HG03469 (cell line): ENCODE measurements around the gene LCN12.

Source experiments
- ATAC-seq: cut with Tn5 transposase; IDR thresholded peaks from one replicate; pipeline ENCODE4 v1.9.1; 2021; ENCODE audit warnings: mild to moderate bottlenecking, moderate library complexity, moderate number of reproducible peaks; ENCODE audit not compliant: unreplicated experiment

The LCN12 gene

DNA sequence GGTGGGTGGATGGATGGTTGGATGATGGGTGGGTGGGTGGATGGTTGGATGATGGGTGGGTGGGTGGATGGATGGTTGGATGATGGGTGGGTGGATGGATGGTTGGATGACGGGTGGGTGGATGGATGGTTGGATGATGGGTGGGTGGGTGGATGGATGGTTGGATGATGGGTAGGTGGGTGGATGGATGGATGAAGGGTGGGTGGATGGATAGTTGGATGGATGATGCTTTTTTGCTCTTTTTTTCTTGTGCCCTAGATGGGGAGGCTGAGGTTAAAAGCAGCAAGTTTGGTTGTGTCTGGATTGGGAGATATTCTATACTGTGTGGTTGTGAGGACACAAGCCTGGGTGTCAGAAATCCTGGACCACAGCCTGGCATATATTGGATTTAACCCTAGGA is 5.4 kb downstream of the LCN12 start:
- no peak for ATAC-seq

DNA sequence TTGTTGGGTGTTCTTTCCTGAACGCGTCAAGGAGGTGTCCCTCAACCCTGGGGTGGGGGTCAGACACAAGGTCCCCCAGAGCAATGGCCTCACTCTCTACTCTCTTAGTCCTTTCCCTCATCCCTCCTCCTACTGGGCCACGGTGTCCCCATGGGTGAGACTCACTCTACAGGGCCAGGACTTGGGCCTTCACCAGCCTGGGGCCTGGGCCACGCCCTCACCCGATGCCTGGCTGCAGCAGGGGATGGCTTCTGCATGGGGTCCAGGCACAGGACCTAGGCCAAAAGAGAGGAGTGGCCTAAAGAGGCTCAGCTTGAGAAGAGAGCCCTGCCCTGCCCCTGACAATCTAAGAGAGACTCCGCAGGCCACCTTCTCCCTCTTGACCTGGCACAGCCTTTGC is 5.8 kb downstream of the LCN12 start:
- no peak for ATAC-seq

DNA sequence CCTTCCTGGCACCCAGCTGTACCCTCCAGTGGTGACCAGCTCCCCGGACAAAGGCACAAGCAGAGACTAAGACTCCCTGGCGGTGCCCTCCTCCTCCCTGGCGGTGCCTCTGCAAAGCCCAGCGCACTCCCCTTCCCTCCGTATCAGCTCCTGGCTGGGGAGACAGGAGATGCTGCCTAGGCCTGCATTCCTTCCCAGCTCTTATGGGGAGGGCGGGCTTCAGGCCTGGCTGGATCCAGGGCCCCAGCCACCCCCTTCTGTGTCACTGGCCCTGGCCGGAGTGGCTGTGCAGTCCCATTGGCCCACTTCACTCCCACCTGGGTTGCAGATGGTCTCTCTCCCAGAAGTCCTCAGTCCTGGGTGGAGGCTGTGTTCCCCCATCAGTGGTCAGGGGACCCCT is 6.4 kb downstream of the LCN12 start:
- no peak for ATAC-seq

DNA sequence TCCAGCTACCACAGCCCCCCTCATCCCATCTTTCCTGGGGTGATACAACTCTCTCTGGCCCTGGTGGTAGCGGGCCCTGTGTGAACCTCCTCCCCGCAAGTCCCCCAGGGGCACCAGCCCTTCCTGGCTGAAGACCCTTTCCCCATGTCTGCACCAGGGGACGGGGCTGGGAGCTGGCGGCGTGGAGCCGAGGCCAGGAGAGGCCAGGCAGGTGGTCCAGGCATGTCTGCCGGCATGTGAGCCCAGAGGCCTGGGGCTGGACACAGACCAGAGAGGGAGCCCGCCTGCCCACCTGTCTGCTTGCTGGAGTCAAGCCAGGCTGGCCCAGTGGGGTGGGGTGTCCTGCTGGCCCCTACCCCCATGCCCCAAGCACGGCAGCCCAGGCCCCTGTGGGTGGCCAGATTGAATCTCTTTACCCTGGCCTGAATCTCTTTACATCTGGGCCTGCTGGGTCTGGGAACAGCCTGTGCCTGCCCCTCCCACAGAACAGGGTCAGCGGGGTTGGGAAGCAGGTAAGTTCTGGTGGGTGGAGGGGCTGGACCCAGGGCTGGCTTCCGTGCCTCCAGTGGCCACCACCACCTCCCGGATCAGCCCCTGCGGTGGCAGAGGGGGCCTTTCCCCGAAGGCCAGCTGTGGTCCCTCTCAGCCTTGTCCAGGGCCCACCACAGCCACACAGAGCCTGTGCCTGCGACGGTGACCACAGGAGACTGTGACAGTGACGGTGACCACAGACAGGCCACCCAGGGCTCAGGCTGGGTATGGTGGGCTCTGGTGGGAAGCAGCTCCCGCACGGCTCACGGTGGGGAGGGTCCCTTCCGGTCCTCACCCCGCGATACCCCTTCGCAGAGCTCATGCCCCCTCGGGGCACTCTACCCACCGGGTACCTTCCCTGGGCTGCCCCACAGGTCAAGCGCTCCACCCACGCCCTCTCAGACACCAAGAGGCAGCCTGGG is 7.1 kb downstream of the LCN12 start:
- no peak for ATAC-seq

DNA sequence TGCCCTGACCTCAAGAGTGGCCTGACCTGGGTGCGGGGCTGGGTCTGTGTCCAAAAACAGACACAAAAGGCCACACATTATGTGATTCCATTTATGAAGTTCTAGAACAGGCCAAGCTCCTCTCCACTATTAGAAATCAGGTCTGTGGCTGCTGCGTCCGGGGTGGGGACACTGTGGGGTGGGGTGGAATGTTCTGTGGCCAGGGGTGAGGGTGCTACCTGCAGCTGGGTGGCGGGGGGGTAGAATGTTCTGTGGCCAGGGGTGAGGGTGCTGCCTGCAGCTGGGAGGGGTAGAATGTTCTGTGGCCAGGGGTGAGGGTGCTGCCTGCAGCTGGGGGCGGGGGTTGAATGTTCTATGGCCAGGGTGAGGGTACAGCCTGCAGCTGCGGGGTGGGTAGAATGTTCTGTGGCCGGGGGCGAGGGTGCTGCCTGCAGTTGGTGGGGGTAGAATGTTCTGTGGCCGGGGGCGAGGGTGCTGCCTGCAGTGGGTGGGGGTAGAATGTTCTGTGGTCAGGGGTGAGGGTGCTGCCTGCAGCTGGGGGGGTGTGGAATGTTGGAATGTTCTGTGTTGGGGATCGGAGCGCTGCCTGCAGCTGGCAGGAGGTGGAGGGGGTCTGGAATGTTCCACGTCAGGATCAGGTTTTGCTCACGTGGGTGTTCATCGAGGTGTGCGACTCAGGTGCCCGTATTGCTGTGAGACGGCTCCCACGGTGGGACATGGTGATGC is 8.3 kb downstream of the LCN12 start:
- no peak for ATAC-seq

DNA sequence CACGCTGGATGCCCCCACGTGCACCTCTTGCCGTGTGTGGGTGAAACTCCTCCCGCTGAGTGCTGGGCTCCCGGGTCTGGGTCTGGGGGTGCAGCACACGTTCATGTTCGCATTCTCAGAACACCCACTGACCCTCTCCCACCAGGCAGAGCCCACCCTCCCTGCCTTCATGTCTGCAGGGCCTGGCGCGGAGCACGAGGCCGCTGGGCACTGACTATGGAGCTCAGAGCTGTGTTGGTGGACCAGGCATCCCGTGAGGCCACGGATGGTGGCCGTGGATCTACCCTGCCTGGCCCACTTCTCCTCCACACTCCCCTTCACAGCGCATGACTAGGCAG is 8.8 kb downstream of the LCN12 start:
- no peak for ATAC-seq

DNA sequence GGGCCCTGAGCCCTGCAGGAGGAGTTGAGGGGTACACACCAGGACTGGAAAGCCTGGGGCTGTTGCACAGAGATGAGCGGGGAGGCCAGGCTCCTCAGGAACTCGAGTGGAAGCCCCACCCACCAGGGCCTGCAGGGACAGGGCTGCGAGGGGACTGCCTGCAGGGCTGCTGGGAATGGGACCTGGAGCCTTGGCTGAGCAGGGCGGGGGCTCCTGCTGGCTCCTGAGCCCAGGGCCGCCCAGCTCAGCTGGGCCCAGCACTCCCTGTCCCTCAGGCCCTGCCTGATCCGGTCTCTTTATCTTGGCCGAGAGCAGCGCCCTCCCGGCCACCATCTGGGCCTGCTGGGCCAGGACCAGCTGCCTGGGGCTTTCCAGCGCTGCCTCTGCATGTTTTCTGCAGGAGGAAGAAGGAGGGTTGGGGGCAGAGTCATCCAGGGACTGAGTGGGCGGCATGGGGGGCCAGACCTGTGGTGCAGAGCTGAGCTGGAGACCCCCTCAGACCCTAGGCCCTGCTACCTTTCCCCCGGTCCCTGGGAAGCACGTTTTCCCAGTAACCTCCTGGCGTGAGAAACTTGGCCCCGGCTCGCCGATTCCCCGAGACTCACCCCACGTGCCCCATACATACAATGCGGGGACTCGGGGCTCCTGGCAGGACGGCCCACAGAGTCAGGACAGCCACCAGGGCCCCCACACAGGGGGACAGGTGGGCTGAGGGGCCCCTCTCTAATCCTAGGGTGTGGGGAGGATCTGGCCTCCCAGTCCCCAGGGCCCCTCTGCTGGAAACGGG is 9.4 kb downstream of the LCN12 start:
- ATAC-seq, result no peak

DNA sequence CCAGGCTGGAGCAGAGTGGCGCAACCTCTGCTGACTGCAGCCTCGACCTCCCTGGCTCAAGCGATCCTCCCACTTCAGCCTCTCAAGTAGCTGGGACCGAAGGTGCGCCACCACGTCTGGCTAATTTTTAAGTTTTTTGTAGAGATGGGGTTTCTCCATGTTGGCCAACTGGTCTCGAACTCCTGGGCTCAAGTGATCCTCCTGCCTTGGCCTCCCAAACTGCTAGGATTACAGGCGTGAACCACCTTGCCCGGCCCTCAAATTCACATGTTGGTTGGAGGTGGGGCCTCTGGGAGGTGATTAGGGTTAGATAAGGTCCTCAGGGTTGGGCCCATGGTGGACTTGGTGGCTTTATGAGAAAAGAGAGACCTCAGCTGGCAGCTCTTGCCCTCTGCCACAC is 10.1 kb downstream of the LCN12 start:
- no peak for ATAC-seq

DNA sequence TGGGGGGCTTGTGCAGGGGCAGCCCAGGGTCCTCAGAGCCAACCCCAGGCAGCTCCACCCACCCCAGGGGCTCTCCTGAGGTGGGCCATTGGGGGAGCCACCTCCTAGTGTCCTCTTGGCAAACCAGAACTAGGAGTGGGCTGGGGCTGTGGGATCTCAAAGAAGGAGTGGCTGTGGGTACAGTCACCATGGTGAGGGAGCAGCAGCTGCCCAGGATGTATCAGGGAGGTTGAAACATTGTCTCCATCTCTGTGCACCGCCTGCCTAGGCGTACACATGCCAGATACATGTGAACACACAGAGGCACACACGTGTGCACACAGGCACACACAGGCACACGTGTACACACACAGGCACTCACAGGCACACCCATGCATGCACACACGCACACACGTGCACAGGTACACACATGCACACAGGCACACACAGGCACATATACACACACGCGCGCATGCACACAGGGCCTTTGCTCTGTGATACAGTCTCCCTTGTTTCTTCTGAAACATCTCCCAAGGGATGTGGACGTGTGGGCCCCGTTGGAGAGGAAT is 10.7 kb downstream of the LCN12 start:
- no peak for ATAC-seq

DNA sequence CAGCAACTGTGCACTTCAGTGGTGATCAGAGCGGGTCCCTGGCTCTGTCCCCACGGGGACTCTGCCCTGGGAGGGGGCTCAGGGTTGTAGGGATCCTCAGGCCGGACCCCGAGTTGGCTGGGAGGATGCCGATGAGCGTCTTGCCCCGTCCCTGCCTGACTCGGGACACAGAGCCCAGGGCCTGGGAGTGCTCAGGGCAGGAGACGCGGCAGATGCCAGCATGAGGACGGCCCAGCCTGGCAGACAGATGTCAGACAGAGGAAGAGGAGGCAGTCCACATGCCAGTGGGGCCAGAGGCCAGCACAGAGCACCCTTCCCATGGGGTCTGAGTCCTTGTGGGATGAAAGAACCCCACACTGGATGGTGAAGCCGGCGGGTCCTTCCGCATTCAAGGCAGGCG is 11.3 kb downstream of the LCN12 start:
- ATAC-seq, result no peak

DNA sequence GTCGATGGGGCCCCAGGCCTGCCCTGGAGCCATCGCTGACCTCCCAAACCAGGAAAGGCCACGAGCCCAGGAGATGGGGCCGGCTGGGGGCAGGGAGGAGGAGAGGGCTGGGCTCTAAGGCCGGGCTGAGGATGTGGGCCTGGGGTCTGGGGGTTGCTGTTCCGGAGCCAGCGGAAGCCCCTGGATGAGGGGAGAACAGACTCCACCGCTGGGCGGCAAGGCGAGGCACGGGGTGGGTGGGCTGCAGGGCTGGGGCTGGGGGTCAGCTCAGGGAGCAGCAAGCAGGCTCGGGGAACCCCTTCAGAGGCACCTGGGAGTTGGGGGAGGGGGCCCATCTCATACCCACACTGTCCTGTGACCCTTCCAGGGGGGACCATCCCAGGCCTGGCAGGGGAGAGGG is 11.7 kb downstream of the LCN12 start:
- ATAC-seq, result no peak

DNA sequence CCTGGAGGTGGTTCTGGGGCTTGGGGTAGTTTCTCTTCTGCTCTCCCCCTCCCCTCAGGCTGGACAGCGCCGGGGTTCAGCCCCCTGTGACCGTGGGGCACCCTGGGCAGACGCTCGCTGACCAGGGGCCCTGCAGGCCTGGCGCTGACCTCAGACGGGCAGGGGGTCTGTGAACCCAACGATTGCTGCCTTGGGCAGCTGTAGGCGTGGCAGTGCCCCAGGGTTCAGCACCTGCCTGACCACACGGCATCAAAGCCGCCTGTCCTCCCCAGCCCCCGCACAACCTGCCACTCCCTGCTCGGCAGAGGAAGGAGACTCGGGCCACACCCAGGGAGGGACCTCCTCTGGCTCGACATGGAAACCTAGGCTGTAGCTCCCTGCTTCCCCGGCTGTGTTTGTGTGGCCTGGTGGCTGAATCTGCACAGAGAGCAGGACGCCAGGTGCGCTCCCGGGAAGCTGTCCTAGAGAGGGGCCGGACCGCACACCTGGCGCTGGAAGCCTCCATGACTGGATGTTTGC is 12.2 kb downstream of the LCN12 start:
- no peak for ATAC-seq

DNA sequence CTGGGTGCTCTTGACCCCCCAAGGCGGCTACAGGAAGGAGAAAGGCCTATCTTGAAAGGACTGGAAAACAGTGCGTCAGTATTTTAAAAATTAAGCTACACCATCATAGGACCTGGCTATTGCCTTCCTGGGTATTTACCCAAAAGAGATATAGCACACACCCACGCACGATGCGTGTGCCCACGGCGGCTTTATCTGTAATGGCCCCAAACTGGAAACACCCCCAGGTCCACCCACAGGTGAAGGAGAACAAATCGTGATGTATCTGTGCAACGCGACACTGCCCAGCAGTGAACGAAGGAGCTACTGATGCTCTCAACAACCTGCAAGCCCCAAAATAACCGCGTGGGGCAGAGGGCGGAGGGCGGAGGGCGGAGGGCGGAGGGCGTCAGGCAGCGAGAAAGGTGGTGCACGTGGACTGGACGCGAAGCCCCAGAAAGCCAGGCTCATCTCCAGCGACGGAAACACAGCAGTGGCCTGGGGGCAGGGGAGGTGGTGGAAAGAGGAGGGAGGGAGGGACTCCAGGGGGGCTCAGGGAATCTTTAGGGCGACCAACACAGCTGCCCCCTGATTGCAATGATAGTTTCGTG is 12.9 kb downstream of the LCN12 start:
- ATAC-seq, result no peak

DNA sequence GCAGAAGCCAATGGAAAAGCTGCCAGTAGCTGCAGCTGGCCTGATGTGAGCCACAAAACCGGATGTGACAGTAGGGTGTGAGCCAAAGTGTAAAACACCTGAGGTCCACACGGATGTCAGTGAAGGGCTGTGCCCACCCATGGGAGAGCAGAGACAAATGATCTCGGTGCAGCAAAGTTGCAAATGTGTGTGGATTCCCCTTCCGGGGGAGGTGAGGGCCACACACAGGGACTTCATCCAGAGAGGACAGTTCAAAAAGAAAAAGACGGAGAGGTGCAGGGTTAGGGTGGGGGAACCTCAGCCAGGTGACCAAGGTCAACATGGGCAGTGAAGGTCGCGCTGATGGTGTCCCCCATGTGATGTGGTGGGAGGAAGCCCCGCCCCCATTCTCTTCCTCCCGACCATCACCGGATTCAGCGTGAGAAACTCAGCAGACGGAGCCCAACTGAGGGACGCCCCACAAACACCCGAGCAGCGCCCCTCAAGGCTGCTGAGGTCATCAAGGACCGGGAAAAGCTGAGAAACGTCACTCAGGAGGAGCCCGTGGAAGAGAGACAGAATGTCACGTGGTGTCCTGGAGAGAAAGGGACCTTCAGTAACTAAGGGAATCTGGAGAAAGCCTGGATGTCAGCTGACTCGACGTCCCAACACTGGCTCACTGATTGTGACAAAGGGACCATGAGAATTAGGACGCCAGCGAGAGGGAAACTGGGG is 13.9 kb downstream of the LCN12 start:
- ATAC-seq, result no peak

DNA sequence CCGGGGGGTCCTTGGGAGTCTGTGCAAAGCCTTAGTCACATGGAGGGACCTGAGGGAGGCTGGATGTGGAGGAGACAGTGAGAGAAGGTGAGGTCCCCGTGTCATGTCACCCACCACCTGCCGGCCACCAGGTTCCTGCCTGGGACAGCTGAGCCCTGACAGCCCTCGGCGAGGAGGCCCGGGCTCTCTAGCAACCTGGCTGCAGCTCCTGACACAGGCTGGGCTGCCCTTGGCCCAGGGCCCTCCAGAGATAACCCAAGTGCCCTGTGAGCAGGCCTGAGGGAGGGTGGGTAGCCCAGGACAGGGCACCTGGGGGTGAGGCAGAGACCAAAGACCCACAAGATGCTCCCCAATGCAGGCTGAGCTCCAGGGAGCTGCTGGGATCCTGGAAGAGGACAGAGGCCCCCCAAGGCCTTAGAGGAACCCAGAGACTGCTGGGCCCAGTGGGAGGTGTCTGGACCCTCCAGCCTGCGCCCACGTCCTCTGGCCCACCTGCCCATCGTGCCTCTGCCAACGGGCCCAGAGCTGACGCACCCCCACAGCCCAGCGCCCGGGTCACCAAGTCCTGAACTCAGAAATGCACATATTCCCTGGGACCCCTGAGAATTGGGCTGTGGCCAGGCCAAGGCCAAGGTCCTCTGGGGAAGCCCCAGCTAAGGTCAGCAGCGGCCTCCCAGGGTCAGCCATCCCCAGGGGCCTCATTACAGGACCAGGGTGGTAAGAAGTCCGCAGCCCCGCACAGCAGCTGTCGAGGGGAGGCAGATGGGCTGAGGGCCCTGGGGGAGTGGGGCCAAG is 16.5 kb downstream of the LCN12 start:
- ATAC-seq, result no peak

DNA sequence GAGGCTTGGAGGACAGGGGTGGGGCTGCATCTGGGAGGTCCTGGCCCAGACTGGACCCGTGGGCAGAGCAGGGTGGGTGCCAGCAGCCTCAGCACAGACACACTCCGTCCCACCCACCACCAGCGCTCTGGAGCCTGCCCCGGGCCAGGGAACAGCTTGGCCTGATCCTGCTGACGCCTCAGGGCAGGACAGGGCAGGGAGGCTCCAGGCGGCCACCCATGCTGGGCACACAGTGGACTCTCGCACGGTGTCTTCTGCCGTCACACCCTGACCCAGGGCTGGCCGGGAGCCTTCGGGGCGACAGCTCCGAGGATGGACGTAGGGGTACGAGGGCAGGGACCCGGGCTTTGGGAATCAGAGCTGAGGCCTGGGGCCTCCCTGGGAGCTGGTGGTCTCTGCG is 17.1 kb downstream of the LCN12 start:
- no peak for ATAC-seq

DNA sequence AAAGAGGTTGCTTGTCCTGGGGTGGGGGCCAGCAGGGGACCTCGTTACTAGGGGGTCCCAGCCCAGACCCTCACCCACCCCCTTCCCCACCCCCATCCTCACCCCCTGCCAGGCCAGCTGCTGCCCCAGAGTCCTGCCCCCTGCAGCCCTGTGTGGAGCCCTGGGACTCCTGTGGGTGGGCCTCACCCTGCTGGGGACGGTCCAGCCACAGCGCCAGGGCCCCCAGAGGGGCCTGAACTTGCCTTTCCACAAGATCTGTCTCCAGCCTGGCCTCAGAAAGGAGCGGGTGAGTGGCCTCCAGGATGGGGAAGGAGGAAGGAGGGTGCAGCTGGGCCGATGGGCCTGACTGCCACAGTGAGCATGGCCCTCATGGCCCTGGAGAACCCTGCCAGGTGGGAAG is 17.7 kb downstream of the LCN12 start:
- ATAC-seq, result no peak

DNA sequence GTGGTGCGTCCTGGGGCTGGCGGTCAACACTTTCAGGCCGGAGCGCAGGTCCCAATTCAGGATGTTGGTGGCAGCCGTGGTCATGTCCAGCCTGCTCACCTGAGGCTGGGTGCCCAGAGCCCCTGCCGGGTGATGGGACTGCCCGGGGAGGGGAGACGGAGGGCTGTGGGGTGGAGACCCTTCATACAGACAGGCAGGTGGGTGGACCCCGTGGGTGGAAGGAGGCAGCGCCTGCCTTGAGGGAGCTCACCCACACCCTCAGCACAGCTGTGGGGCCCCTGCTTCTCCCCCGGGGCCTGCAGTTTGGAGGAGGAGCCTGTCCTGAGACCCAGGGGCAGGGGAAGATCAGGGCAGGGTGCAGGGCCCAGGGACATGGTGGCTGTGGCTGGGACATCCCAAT is 18.3 kb downstream of the LCN12 start:
- ATAC-seq, result no peak

DNA sequence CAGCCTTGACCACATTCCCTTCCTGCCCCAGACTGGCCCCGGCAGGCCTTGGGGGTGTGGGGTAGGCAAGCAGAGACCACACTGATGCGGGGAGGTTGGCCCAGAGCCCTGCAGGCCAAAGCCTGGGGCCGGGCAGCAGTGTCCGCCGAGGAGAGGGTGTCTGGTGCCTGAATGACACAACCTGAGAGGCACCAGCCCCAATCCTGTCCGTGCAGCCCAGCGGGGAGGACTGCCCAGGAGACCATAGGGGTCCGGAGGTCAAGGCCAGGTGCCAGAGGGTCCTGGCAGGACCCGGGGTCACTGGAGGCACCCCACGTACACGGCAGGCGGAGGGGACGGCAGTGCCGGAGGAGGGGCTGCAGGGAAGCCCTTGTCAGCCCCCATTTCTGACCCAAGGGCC is 19.7 kb downstream of the LCN12 start:
- no peak for ATAC-seq
